Measurements from ENCODE around the gene PACSIN2.

Gene PACSIN2

GRCh38 chr22:42984814-42985530 lies 30.0 kb downstream of the PACSIN2 start:
- DNase-seq = no peak
- CTCF ChIA-PET = interaction anchor here (0.9 kb wide), 1 partner anchor 9 kb away, joined by 3 read pairs; no protein-coding TSS in a partner anchor
- Histone ChIP-seq H3K27ac (ENCODE audit: insufficient read depth in 1 of 2, low read depth in 1 of 2, low read length in 2 of 2, poor library complexity in 1 of 2, severe bottlenecking in 2 of 2) (no peak overlapping the region), H3K9me3 (ENCODE audit: control extremely low read depth in 1 of 5, control insufficient read depth in 4 of 5, insufficient read depth in 2 of 5, low read depth in 1 of 5, low read length in 4 of 5) (no peaks in the 10 kb centered on the region), H3K27me3 (replicated peaks in 2 of 5; ENCODE audit: control insufficient read depth in 4 of 5, insufficient read depth in 5 of 5, low read length in 4 of 5) (no peaks in the 10 kb centered on the region), H3K4me3 (ENCODE audit: control insufficient read depth in 1 of 7, extremely low read depth in 1 of 7, insufficient read depth in 4 of 7, low read depth in 2 of 7, low read length in 6 of 7) (no peak overlapping the region), H3K36me3 (ENCODE audit: control insufficient read depth in 4 of 4, insufficient read depth in 4 of 4, low read length in 3 of 4) (peaks cover 0 to 2% (median 0%) of the 10 kb centered on the region in 4 experiments), H3K4me1 (ENCODE audit: control extremely low read depth in 1 of 4, control insufficient read depth in 4 of 4, insufficient read depth in 4 of 4, low read length in 3 of 4) (peaks cover 0 to under 1% (median 0%) of the 10 kb centered on the region in 4 experiments)
- POLR2A ChIA-PET = no interaction called here
- WGBS (ENCODE audit: insufficient coverage) = 98% methylated on average over 7 of the region's 9 CpGs

DNA sequence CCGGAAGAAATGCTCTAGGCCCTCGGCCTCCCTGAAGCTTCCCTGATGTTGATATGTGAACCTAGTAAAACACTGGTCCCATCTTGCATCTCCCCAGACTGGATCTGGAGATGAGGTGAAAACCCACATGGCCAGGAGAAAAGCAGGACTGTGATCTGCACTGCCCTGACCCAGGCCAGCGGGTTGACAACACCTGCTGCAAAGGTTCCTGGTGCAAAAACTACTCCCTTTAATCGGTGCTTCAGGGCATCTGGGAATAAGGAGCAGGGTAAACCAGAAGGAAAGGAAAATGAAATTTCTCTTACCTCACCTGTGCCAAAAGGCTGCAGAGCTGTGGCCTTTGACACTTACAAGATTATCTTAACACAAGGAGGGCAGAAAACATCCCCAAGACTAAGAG lies 30.6 kb downstream of the PACSIN2 start:
- 98% methylated on average over 4 of the region's 4 CpGs for WGBS (ENCODE audit: insufficient coverage)
- DNase-seq = no peak
- H3K4me3 ChIP-seq (ENCODE audit: control insufficient read depth in 1 of 7, extremely low read depth in 1 of 7, insufficient read depth in 4 of 7, low read depth in 2 of 7, low read length in 6 of 7) = no peak overlapping the region
- ChIA-PET POLR2A (no interaction called here), CTCF (interaction anchor here (0.9 kb wide), 1 partner anchor 9 kb away, joined by 3 read pairs; no protein-coding TSS in a partner anchor)
- no peak overlapping the region for H3K27ac ChIP-seq (ENCODE audit: insufficient read depth in 1 of 2, low read depth in 1 of 2, low read length in 2 of 2, poor library complexity in 1 of 2, severe bottlenecking in 2 of 2)
- H3K36me3 ChIP-seq (ENCODE audit: control insufficient read depth in 4 of 4, insufficient read depth in 4 of 4, low read length in 3 of 4) = peaks cover 0 to 2% (median 0%) of the 10 kb centered on the region in 4 experiments
- H3K9me3 ChIP-seq (ENCODE audit: control extremely low read depth in 1 of 5, control insufficient read depth in 4 of 5, insufficient read depth in 2 of 5, low read depth in 1 of 5, low read length in 4 of 5) = no peaks in the 10 kb centered on the region
- no peaks in the 10 kb centered on the region for H3K27me3 ChIP-seq (replicated peaks in 2 of 5; ENCODE audit: control insufficient read depth in 4 of 5, insufficient read depth in 5 of 5, low read length in 4 of 5)
- no peaks in the 10 kb centered on the region for H3K4me1 ChIP-seq (ENCODE audit: control extremely low read depth in 1 of 4, control insufficient read depth in 4 of 4, insufficient read depth in 4 of 4, low read length in 3 of 4)

GRCh38 chr22:42983470-42983869 lies 31.5 kb downstream of the PACSIN2 start:
- POLR2A ChIA-PET = no interaction called here
- Histone ChIP-seq H3K4me3 (ENCODE audit: control insufficient read depth in 1 of 7, extremely low read depth in 1 of 7, insufficient read depth in 4 of 7, low read depth in 2 of 7, low read length in 6 of 7) (no peak overlapping the region), H3K27ac (ENCODE audit: insufficient read depth in 1 of 2, low read depth in 1 of 2, low read length in 2 of 2, poor library complexity in 1 of 2, severe bottlenecking in 2 of 2) (no peak overlapping the region), H3K9me3 (ENCODE audit: control extremely low read depth in 1 of 5, control insufficient read depth in 4 of 5, insufficient read depth in 2 of 5, low read depth in 1 of 5, low read length in 4 of 5) (no peaks in the 10 kb centered on the region), H3K4me1 (ENCODE audit: control extremely low read depth in 1 of 4, control insufficient read depth in 4 of 4, insufficient read depth in 4 of 4, low read length in 3 of 4) (peaks cover 0 to 5% (median 1%) of the 10 kb centered on the region in 4 experiments), H3K27me3 (replicated peaks in 2 of 5; ENCODE audit: control insufficient read depth in 4 of 5, insufficient read depth in 5 of 5, low read length in 4 of 5) (no peaks in the 10 kb centered on the region), H3K36me3 (ENCODE audit: control insufficient read depth in 4 of 4, insufficient read depth in 4 of 4, low read length in 3 of 4) (peaks cover 0 to 2% (median 0%) of the 10 kb centered on the region in 4 experiments)
- no peak for DNase-seq
- CTCF ChIA-PET = no interaction called here

- Histone ChIP-seq H3K9me3 (ENCODE audit: control extremely low read depth in 1 of 5, control insufficient read depth in 4 of 5, insufficient read depth in 2 of 5, low read depth in 1 of 5, low read length in 4 of 5) (no peaks in the 10 kb centered on the region), H3K4me3 (ENCODE audit: control insufficient read depth in 1 of 7, extremely low read depth in 1 of 7, insufficient read depth in 4 of 7, low read depth in 2 of 7, low read length in 6 of 7) (no peak overlapping the region), H3K4me1 (ENCODE audit: control extremely low read depth in 1 of 4, control insufficient read depth in 4 of 4, insufficient read depth in 4 of 4, low read length in 3 of 4) (peaks cover 10 to 25% (median 15%) of the 10 kb centered on the region in 4 experiments), H3K27ac (ENCODE audit: insufficient read depth in 1 of 2, low read depth in 1 of 2, low read length in 2 of 2, poor library complexity in 1 of 2, severe bottlenecking in 2 of 2) (no peak overlapping the region), H3K27me3 (replicated peaks in 2 of 5; ENCODE audit: control insufficient read depth in 4 of 5, insufficient read depth in 5 of 5, low read length in 4 of 5) (no peaks in the 10 kb centered on the region), H3K36me3 (ENCODE audit: control insufficient read depth in 4 of 4, insufficient read depth in 4 of 4, low read length in 3 of 4) (no peaks in the 10 kb centered on the region)
- POLR2A ChIA-PET = interaction anchor here (0.7 kb wide), 1 partner anchor 1264 kb away, joined by 4 read pairs; no protein-coding TSS in a partner anchor
- CTCF ChIA-PET = no interaction called here
- WGBS (ENCODE audit: insufficient coverage) = 100% methylated on average over 3 of the region's 4 CpGs
- no peak for DNase-seq
Measured at GRCh38 chr22:42979606-42980005, 35.3 kb downstream of the PACSIN2 start.

DNA sequence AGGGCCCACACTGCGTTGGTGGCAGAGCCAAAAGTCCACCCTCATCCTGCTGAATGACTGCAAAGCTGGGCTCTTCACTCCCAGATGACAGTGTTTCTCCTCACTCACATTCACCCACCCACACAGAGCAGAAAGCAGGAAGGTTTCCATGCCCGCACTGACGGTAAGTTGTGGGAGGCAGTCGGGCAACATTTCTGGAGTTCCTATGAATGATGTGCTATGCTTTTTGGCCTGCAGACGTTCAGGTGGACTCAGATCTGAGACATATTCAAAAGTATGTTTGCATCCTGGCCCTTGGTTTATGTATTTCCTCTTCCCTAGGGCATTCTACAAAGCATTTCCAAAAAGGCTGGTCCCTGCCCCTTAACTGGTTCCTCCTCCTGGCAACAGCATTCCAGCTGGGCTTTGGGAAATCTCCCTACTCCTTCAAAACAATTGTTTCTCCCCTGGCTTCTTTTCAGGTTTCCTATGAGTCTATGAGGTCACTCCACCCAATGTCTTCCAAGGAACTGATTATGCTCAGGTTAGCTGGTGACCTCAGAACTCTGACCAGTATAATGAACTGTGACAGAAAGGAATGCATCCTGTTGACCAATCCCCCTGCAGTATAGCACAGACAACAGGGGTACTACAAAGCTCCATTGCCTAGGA lies 36.4 kb downstream of the PACSIN2 start:
- Histone ChIP-seq H3K4me1 (ENCODE audit: control extremely low read depth in 1 of 4, control insufficient read depth in 4 of 4, insufficient read depth in 4 of 4, low read length in 3 of 4) (peaks cover 13 to 32% (median 21%) of the 10 kb centered on the region in 4 experiments), H3K9me3 (ENCODE audit: control extremely low read depth in 1 of 5, control insufficient read depth in 4 of 5, insufficient read depth in 2 of 5, low read depth in 1 of 5, low read length in 4 of 5) (no peaks in the 10 kb centered on the region), H3K27me3 (replicated peaks in 2 of 5; ENCODE audit: control insufficient read depth in 4 of 5, insufficient read depth in 5 of 5, low read length in 4 of 5) (no peaks in the 10 kb centered on the region), H3K27ac (ENCODE audit: insufficient read depth in 1 of 2, low read depth in 1 of 2, low read length in 2 of 2, poor library complexity in 1 of 2, severe bottlenecking in 2 of 2) (no peak overlapping the region), H3K4me3 (ENCODE audit: control insufficient read depth in 1 of 7, extremely low read depth in 1 of 7, insufficient read depth in 4 of 7, low read depth in 2 of 7, low read length in 6 of 7) (no peak overlapping the region), H3K36me3 (ENCODE audit: control insufficient read depth in 4 of 4, insufficient read depth in 4 of 4, low read length in 3 of 4) (no peaks in the 10 kb centered on the region)
- POLR2A ChIA-PET = no interaction called here
- no peak for DNase-seq
- CTCF ChIA-PET = interaction anchor here (1.4 kb wide), 1 partner anchor 9 kb away, joined by 4 read pairs; no protein-coding TSS in a partner anchor
- WGBS (ENCODE audit: insufficient coverage) = 88% methylated on average over 1 of the region's 5 CpGs

GRCh38 chr22:42977569-42977968 lies 37.4 kb downstream of the PACSIN2 start:
- H3K27me3 ChIP-seq (replicated peaks in 2 of 5; ENCODE audit: control insufficient read depth in 4 of 5, insufficient read depth in 5 of 5, low read length in 4 of 5) = no peaks in the 10 kb centered on the region
- H3K4me1 ChIP-seq (ENCODE audit: control extremely low read depth in 1 of 4, control insufficient read depth in 4 of 4, insufficient read depth in 4 of 4, low read length in 3 of 4) = peaks cover 18 to 42% (median 27%) of the 10 kb centered on the region in 4 experiments
- CTCF ChIA-PET = no interaction called here
- POLR2A ChIA-PET = no interaction called here
- no peak overlapping the region for H3K4me3 ChIP-seq (ENCODE audit: control insufficient read depth in 1 of 7, extremely low read depth in 1 of 7, insufficient read depth in 4 of 7, low read depth in 2 of 7, low read length in 6 of 7)
- H3K27ac ChIP-seq (ENCODE audit: insufficient read depth in 1 of 2, low read depth in 1 of 2, low read length in 2 of 2, poor library complexity in 1 of 2, severe bottlenecking in 2 of 2) = no peak overlapping the region
- H3K9me3 ChIP-seq (ENCODE audit: control extremely low read depth in 1 of 5, control insufficient read depth in 4 of 5, insufficient read depth in 2 of 5, low read depth in 1 of 5, low read length in 4 of 5) = no peaks in the 10 kb centered on the region
- DNase-seq = peak; percentile 45 to 75 (median 67)
- 3% methylated on average over 3 of the region's 6 CpGs for WGBS (ENCODE audit: insufficient coverage)
- no peaks in the 10 kb centered on the region for H3K36me3 ChIP-seq (ENCODE audit: control insufficient read depth in 4 of 4, insufficient read depth in 4 of 4, low read length in 3 of 4)

Data from common myeloid progenitor, CD34-positive (primary cell).